Measurements from ENCODE around the gene TTC27. TPM values are rescaled to one million over a fixed set of nuclear protein-coding genes. Genes with fewer than 3 reads are reported as not detected.

The TTC27 gene
- total and polyA plus RNA-seq, 2 experiments from 2014 or later, result 12.6 to 13.7 TPM

DNA sequence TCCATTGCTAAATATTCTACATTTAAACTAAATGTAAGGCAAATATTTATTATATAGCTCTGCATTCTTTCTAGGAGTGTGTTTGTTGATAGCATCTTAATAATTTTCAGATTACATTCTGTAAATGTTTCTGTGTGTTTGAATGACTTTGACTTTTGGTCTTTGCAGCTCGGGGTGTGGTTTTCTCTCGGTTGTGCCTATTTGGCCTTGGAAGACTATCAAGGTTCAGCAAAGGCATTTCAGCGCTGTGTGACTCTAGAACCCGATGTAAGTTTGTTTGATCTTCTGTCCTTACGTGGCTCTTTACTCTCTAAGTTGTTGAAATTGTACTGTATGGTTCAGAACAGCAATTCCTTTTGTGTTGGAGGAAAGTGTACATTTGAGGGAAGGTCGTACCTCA lies 149.9 kb downstream of the TTC27 start:
- TF ChIP-seq EZH2phosphoT487 (IDR thresholded peaks at IDR 0.05; ENCODE audit: insufficient read depth, low read depth) (no peak), EZH2 (IDR thresholded peaks at IDR 0.05; ENCODE audit: insufficient read depth, poor library complexity, severe bottlenecking) (no peak)
- Histone ChIP-seq H3K9me3 (ENCODE audit: low read depth) (no peaks in the 10 kb centered on the region), H3K27me3 (replicated peaks; ENCODE audit: insufficient read depth) (no peaks in the 10 kb centered on the region), H3K36me3 (ENCODE audit: low read depth) (peaks cover 11% of the 10 kb centered on the region; the same call in 1 of the 2 replicates), H3K4me2 (ENCODE audit: unreplicated experiment) (no peak overlapping the region), H3K9me2 (ENCODE audit: insufficient read depth) (no peaks in the 10 kb centered on the region), H4K20me1 (ENCODE audit: insufficient read depth) (no peaks in the 10 kb centered on the region), H3K27ac (no peak overlapping the region), H3K4me3 (no peak overlapping the region), H2AFZ (no peak overlapping the region), H3K9ac (no peak overlapping the region), H3K4me1 (ENCODE audit: insufficient read depth) (no peaks in the 10 kb centered on the region), H3K79me2 (ENCODE audit: insufficient read depth) (no peaks in the 10 kb centered on the region), H3F3A (ENCODE audit: insufficient read depth) (no peaks in the 10 kb centered on the region)
- DNase-seq, result no peak
- in situ Hi-C loops (cut with MboI), result loop anchor here (25.0 kb wide), 1 partner anchor 810 kb away; the partner anchor contains the start of gene FAM98A
- WGBS, 2 experiments (ENCODE audit: low coverage in 1 of 2, low lambda C conversion rate in 2 of 2, missing lambda C conversion rate in 2 of 2), result 96 to 99% methylated on average over 6 of the region's 6 CpGs

DNA sequence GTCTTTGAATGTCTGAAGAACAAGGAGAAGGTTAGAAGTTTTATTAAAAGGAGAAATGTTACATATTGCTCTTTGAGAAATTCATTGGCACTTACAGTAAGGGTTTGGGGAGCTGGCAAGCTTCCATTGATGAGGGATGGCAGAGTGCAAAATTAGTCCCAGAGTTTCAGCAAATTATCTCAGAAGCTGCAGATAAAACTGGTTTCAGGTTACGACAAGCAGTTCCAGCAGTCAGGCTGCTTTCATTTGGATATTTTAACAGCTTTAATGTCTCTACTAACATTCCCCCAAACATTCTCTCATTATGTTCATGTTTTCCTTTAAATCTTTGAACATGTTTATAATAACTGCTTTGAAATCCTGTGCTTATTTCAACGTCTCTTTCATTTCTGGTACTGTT lies 153.1 kb downstream of the TTC27 start:
- no peak overlapping the region for H2AFZ ChIP-seq
- H3K36me3 ChIP-seq (ENCODE audit: low read depth), result peaks cover 15% of the 10 kb centered on the region; the same call in 1 of the 2 replicates
- H4K20me1 ChIP-seq (ENCODE audit: insufficient read depth), result no peaks in the 10 kb centered on the region
- H3K27ac ChIP-seq, result no peak overlapping the region
- H3K4me1 ChIP-seq (ENCODE audit: insufficient read depth), result no peaks in the 10 kb centered on the region
- no peak overlapping the region for H3K4me3 ChIP-seq
- H3F3A ChIP-seq (ENCODE audit: insufficient read depth), result no peaks in the 10 kb centered on the region
- no peaks in the 10 kb centered on the region for H3K9me3 ChIP-seq (ENCODE audit: low read depth)
- in situ Hi-C loops (cut with MboI), result loop anchor here (25.0 kb wide), 1 partner anchor 806 kb away; the partner anchor contains the start of gene FAM98A
- no peak overlapping the region for H3K4me2 ChIP-seq (ENCODE audit: unreplicated experiment)
- H3K9me2 ChIP-seq (ENCODE audit: insufficient read depth), result no peaks in the 10 kb centered on the region
- no peaks in the 10 kb centered on the region for H3K79me2 ChIP-seq (ENCODE audit: insufficient read depth)
- no peaks in the 10 kb centered on the region for H3K27me3 ChIP-seq (replicated peaks; ENCODE audit: insufficient read depth)
- DNase-seq, result no peak
- TF ChIP-seq EZH2phosphoT487 (IDR thresholded peaks at IDR 0.05; ENCODE audit: insufficient read depth, low read depth) (no peak), EZH2 (IDR thresholded peaks at IDR 0.05; ENCODE audit: insufficient read depth, poor library complexity, severe bottlenecking) (no peak)
- WGBS, 2 experiments (ENCODE audit: low coverage in 1 of 2, low lambda C conversion rate in 2 of 2, missing lambda C conversion rate in 2 of 2), result 92 to 100% methylated on average over 2 of the region's 2 CpGs
- H3K9ac ChIP-seq, result no peak overlapping the region

DNA sequence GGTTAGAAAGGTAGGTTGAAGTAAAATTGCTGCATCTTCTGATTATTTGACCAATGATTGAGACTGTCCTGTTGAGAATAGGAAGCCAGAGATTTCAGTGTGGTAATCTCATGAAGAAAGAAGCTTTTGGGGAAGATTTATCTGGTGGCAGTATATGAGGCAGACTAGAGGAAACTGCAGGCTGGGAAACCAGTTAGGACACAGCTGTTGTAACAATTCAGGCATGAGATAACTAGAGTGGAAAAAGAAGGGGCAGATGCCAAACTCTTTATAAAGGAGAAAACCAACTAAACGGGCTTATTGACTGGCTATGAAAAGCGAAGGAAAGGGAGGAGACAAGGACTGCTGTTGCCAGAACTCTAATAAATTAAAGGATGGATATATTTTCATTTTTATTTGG lies 155.6 kb downstream of the TTC27 start:
- DNase-seq, result no peak
- Histone ChIP-seq H4K20me1 (ENCODE audit: insufficient read depth) (no peaks in the 10 kb centered on the region), H3K9me2 (ENCODE audit: insufficient read depth) (no peaks in the 10 kb centered on the region), H3K79me2 (ENCODE audit: insufficient read depth) (no peaks in the 10 kb centered on the region), H3K9ac (no peak overlapping the region), H3K36me3 (ENCODE audit: low read depth) (peaks cover 15% of the 10 kb centered on the region; the same call in 1 of the 2 replicates), H3F3A (ENCODE audit: insufficient read depth) (no peaks in the 10 kb centered on the region), H2AFZ (no peak overlapping the region), H3K9me3 (ENCODE audit: low read depth) (no peaks in the 10 kb centered on the region), H3K27ac (no peak overlapping the region), H3K27me3 (replicated peaks; ENCODE audit: insufficient read depth) (no peaks in the 10 kb centered on the region), H3K4me1 (ENCODE audit: insufficient read depth) (no peaks in the 10 kb centered on the region), H3K4me3 (no peak overlapping the region), H3K4me2 (ENCODE audit: unreplicated experiment) (no peak overlapping the region)
- in situ Hi-C loops (cut with MboI), result loop anchor here (25.0 kb wide), 1 partner anchor 804 kb away; the partner anchor contains the start of gene FAM98A
- TF ChIP-seq EZH2phosphoT487 (IDR thresholded peaks at IDR 0.05; ENCODE audit: insufficient read depth, low read depth) (no peak), EZH2 (IDR thresholded peaks at IDR 0.05; ENCODE audit: insufficient read depth, poor library complexity, severe bottlenecking) (no peak)
- WGBS, 2 experiments (ENCODE audit: low coverage in 1 of 2, low lambda C conversion rate in 2 of 2, missing lambda C conversion rate in 2 of 2), result 93 to 100% methylated on average over 2 of the region's 2 CpGs

DNA sequence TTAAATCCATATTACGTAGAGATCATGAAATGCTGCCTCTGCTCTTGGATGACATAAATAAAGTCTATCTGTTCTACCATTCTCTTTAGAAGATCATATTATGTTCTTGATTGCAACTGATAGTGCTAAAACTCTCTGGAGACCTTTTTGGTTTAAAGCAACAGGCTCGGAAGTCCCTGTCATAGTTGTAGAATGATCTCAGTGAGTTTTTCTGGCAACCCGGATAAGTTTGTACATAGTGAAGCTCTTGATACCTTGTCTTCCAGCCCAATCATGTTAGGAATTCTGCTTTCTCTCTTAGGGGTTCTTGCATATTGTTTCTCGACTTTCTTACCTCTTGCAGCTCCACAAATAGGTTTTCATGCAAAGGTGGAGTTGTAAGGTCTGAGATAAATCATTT lies 156.1 kb downstream of the TTC27 start:
- no peaks in the 10 kb centered on the region for H3K79me2 ChIP-seq (ENCODE audit: insufficient read depth)
- no peaks in the 10 kb centered on the region for H3K9me3 ChIP-seq (ENCODE audit: low read depth)
- H3K9me2 ChIP-seq (ENCODE audit: insufficient read depth), result no peaks in the 10 kb centered on the region
- no peaks in the 10 kb centered on the region for H3F3A ChIP-seq (ENCODE audit: insufficient read depth)
- H3K4me2 ChIP-seq (ENCODE audit: unreplicated experiment), result no peak overlapping the region
- H3K27me3 ChIP-seq (replicated peaks; ENCODE audit: insufficient read depth), result no peaks in the 10 kb centered on the region
- WGBS, 2 experiments (ENCODE audit: low coverage in 1 of 2, low lambda C conversion rate in 2 of 2, missing lambda C conversion rate in 2 of 2), result 95 to 97% methylated on average over 4 of the region's 4 CpGs
- no peak overlapping the region for H2AFZ ChIP-seq
- peaks cover 15% of the 10 kb centered on the region; the same call in 1 of the 2 replicates for H3K36me3 ChIP-seq (ENCODE audit: low read depth)
- no peaks in the 10 kb centered on the region for H3K4me1 ChIP-seq (ENCODE audit: insufficient read depth)
- H4K20me1 ChIP-seq (ENCODE audit: insufficient read depth), result no peaks in the 10 kb centered on the region
- no peak for DNase-seq
- H3K27ac ChIP-seq, result no peak overlapping the region
- in situ Hi-C loops (cut with MboI), result loop anchor here (25.0 kb wide), 1 partner anchor 803 kb away; the partner anchor contains the start of gene FAM98A
- no peak for TF ChIP-seq EZH2 (IDR thresholded peaks at IDR 0.05; ENCODE audit: insufficient read depth, poor library complexity, severe bottlenecking)
- no peak for TF ChIP-seq EZH2phosphoT487 (IDR thresholded peaks at IDR 0.05; ENCODE audit: insufficient read depth, low read depth)
- H3K4me3 ChIP-seq, result no peak overlapping the region
- no peak overlapping the region for H3K9ac ChIP-seq
